SK-N-SH (cell line): ENCODE results near the gene ARHGAP44. TPM values are rescaled to one million over a fixed set of nuclear protein-coding genes. Genes with fewer than 3 reads are reported as not detected.

Experiments
- CTCF ChIA-PET: fragments of 300-600, 350-600 bp; formaldehyde crosslinking; extraction: SDS; loops from one replicate; lab custom pipeline; 2021; lab: Yijun Ruan, JAX
- POLR2A ChIA-PET: fragments of 350-600 bp; sonication (Branson Sonifier 250); formaldehyde crosslinking; extraction: SDS; loops from one replicate; lab custom pipeline; 2020; ENCODE audit warnings: antibody characterized with exemption, inconsistent platforms; lab: Yijun Ruan, JAX
- DNase-seq: peaks from one replicate; pipeline ENCODE4 v3.0.0; 2012
- H2AFZ ChIP-seq: fragments of 200-600 bp; sonication (generic); 2 replicates; pipeline ENCODE4 v1.8.1; 2016; ENCODE audit warnings: antibody characterized with exemption, mild to moderate bottlenecking, low read depth
- H3F3A ChIP-seq: fragments of 200-600 bp; sonication (generic); replicated peaks from 2 replicates; pipeline ENCODE3; 2016; ENCODE audit warnings: antibody characterized with exemption, mild to moderate bottlenecking; ENCODE audit not compliant: insufficient read depth
- H3K27ac ChIP-seq, 2 experiments: fragments of 200-500 bp in 1 of 2; fragments of 200-600 bp in 1 of 2; sonication (Bioruptor generic) in 1 of 2; sonication (generic), shearing (Covaris generic) in 1 of 2; 2 replicates each; pipeline versions ENCODE4 v1.5.1 to v1.6.1; 2014 to 2016; ENCODE audit warnings: low read depth in 2 of 2, inconsistent platforms in 1 of 2, low read length in 1 of 2, mild to moderate bottlenecking in 1 of 2, mixed read lengths in 1 of 2
- H3K27me3 ChIP-seq: fragments of 200-600 bp; sonication (generic), shearing (Covaris generic); 2 replicates; pipeline ENCODE4 v1.6.1; 2016; ENCODE audit warnings: mixed run types; ENCODE audit not compliant: insufficient read depth
- H3K36me3 ChIP-seq, 2 experiments: fragments of 200-500 bp in 1 of 2; fragments of 200-600 bp in 1 of 2; sonication (Bioruptor generic) in 1 of 2; sonication (generic) in 1 of 2; replicated peaks in 1 of 2; 2 replicates each; pipeline versions ENCODE3 to v1.5.1; 2014 to 2016; ENCODE audit warnings: low read length in 1 of 2, mild to moderate bottlenecking in 1 of 2; ENCODE audit not compliant: insufficient read depth in 2 of 2, control insufficient read depth in 1 of 2
- H3K4me1 ChIP-seq, 2 experiments: fragments of 200-500 bp in 1 of 2; fragments of 200-600 bp in 1 of 2; sonication (Bioruptor generic) in 1 of 2; sonication (generic), shearing (Covaris generic) in 1 of 2; 2 replicates each; pipeline versions ENCODE4 v1.5.1 to v1.6.1; 2014 to 2016; ENCODE audit warnings: low read depth in 1 of 2, low read length in 1 of 2, mixed run types in 1 of 2; ENCODE audit not compliant: insufficient read depth in 2 of 2, control insufficient read depth in 1 of 2
- H3K4me2 ChIP-seq: fragments of 200-600 bp; sonication (generic), shearing (Covaris generic); 2 replicates; pipeline ENCODE4 v1.6.1; 2017; ENCODE audit warnings: mixed run types
- H3K4me3 ChIP-seq, 2 experiments: fragments of 200-500 bp in 1 of 2; fragments of 200-600 bp in 1 of 2; sonication (Bioruptor generic) in 1 of 2; sonication (generic), shearing (Covaris generic) in 1 of 2; 2 replicates each; pipeline versions ENCODE4 v1.5.1 to v1.8.1; 2014 to 2016; ENCODE audit warnings: low read depth in 2 of 2, inconsistent platforms in 1 of 2, low read length in 1 of 2, mild to moderate bottlenecking in 1 of 2, mixed read lengths in 1 of 2, moderate library complexity in 1 of 2
- H3K79me2 ChIP-seq: fragments of 200-600 bp; sonication (generic); 2 replicates; pipeline ENCODE4 v1.8.1; 2017; ENCODE audit warnings: mild to moderate bottlenecking; ENCODE audit not compliant: insufficient read depth
- H3K9ac ChIP-seq: fragments of 200-600 bp; sonication (generic); 2 replicates; pipeline ENCODE4 v1.6.1; 2017; ENCODE audit warnings: mixed run types
- H3K9me2 ChIP-seq: fragments of 200-600 bp; sonication (generic); 2 replicates; pipeline ENCODE4 v1.6.1; 2017; ENCODE audit warnings: mixed run types
- H3K9me3 ChIP-seq: fragments of 200-600 bp; sonication (generic); 2 replicates; pipeline ENCODE4 v1.6.1; 2017; ENCODE audit warnings: mixed run types, mild to moderate bottlenecking, moderate library complexity
- H4K20me1 ChIP-seq: fragments of 200-600 bp; sonication (generic); 2 replicates; pipeline ENCODE4 v1.6.1; 2017; ENCODE audit warnings: mild to moderate bottlenecking, mixed run types; ENCODE audit not compliant: insufficient read depth
- EP300 ChIP-seq, 2 experiments: IDR thresholded peaks; 2 replicates each; pipeline versions ENCODE4 v1.4.0 to v1.6.1; 2012; ENCODE audit warnings: borderline replicate concordance in 1 of 2, low read depth in 1 of 2, low read length in 1 of 2
- EZH2phosphoT487 ChIP-seq: fragments of 200-600 bp; sonication (generic); IDR thresholded peaks from 2 replicates; pipeline ENCODE4 v1.6.1; 2017; ENCODE audit warnings: low read depth, mixed run types, mild to moderate bottlenecking, antibody characterized with exemption, moderate library complexity, borderline replicate concordance
- FOSL2 ChIP-seq: IDR thresholded peaks from 2 replicates; pipeline ENCODE4 v1.4.0; 2012; ENCODE audit warnings: low read depth, mild to moderate bottlenecking, moderate library complexity, borderline replicate concordance
- GABPA ChIP-seq: IDR thresholded peaks from 2 replicates; pipeline ENCODE4 v1.4.0; 2012; ENCODE audit warnings: low read depth, mild to moderate bottlenecking
- GATA2 ChIP-seq: sonication (generic); formaldehyde crosslinking; IDR thresholded peaks from 2 replicates; pipeline ENCODE4 v1.5.0; 2020; ENCODE audit warnings: mild to moderate bottlenecking, missing genetic modification reagents
- IRF3 ChIP-seq: fragments of 150-350 bp; IDR thresholded peaks from 2 replicates; pipeline ENCODE4 v1.6.1; 2016; ENCODE audit warnings: mild to moderate bottlenecking, low read depth, low read length
- JUND ChIP-seq: IDR thresholded peaks from 2 replicates; pipeline ENCODE4 v1.4.0; 2012
- MXI1 ChIP-seq: IDR thresholded peaks from 2 replicates; pipeline ENCODE4 v1.6.1; 2012; ENCODE audit warnings: mild to moderate bottlenecking, low read depth, low read length, improper control_type of control experiment
- RAD21 ChIP-seq: IDR thresholded peaks from 2 replicates; pipeline ENCODE4 v1.6.1; 2012; ENCODE audit warnings: mild to moderate bottlenecking, low read length
- RFX5 ChIP-seq: IDR thresholded peaks from 2 replicates; pipeline ENCODE4 v1.6.1; 2012; ENCODE audit warnings: mild to moderate bottlenecking, improper control_type of control experiment, low read length
- SMC3 ChIP-seq: IDR thresholded peaks from 2 replicates; pipeline ENCODE4 v1.6.1; 2012; ENCODE audit warnings: low read depth, low read length, improper control_type of control experiment
- TCF12 ChIP-seq: IDR thresholded peaks from 2 replicates; pipeline ENCODE4 v1.4.0; 2012
- USF1 ChIP-seq: IDR thresholded peaks from 2 replicates; pipeline ENCODE4 v1.4.0; 2012; ENCODE audit warnings: low read depth, borderline replicate concordance
- USF2 ChIP-seq: fragments of 150-350 bp; IDR thresholded peaks from 2 replicates; pipeline ENCODE4 v1.6.1; 2017; ENCODE audit warnings: antibody characterized with exemption, low read length, low read depth, borderline replicate concordance
- YY1 ChIP-seq: IDR thresholded peaks from 2 replicates; pipeline ENCODE4 v1.4.0; 2012; ENCODE audit warnings: low read depth, mild to moderate bottlenecking
- WGBS: methylation state at CpG from one replicate; pipeline ENCODE4 v1.1.6; 2017; ENCODE audit warnings: low lambda C conversion rate; 5-methylcytosine and 5-hydroxymethylcytosine counted together
- polyA plus RNA-seq, 3 experiments: library from polyadenylated mRNA; depleted of rRNA; stranded (reverse); fragments of >200 nt; gene quantifications; 2 replicates each; pipeline ENCODE4 v1.2.3, GENCODE V29; 2012
- TF ChIP-seq, protein P1 (sequence below): fragments of 200-600 bp; sonication (generic); IDR thresholded peaks from 2 replicates; pipeline ENCODE4 v1.6.1; 2017; ENCODE audit warnings: antibody characterized with exemption, mild to moderate bottlenecking, moderate library complexity
- TF ChIP-seq, protein P2 (sequence below): IDR thresholded peaks from 2 replicates; pipeline ENCODE4 v1.4.0; 2012; ENCODE audit warnings: low read depth, borderline replicate concordance
- TF ChIP-seq, protein P3 (sequence below): IDR thresholded peaks from 2 replicates; pipeline ENCODE4; 2012

The ARHGAP44 gene
- polyA plus RNA-seq, 1 of the 3 experiments (the other 2 are of a cell fraction) = 0.28 TPM

DNA sequence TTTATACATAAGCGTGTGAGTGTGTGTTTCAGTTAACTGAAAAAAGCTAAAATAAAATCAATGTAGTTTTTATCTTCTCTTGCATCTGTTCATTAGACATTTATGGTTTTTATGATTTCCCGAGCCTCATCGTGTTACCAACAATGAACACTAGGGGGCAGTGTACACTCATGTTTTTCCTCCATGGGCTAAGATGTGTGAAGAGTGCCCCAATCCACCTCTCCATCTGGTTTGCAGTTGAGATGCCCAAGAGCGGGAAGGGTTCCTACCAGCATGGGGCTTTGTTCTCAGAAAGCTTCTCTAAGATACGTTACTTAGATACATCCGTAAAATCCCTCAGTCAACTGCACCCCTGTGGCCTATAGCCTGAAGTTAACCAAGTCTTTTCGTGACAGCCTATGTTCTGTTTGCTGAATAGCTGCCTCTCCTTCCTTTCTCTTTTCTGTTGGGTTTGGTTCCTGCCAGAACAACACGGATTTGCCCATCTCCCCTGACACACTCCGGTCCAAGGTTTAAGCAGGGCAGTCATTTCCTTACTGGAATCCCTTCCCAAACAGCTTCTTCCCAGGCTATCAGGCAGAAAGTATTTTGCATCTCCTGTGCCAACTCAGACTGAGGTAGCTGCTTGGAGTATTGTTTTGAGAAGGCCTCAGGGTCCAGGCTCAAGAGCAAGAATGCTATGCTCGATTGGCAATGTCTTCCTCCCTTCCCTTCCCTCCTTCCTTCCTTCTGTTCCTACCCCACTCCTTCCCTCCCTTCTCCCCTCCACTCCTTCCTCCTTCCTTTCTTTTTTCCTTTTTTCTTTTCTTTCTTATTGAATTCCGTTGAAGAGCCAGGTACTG lies 241.4 kb downstream of the ARHGAP44 start:
- POLR2A ChIA-PET = interaction anchor here (1.8 kb wide), 1 partner anchor 13 kb away, joined by 6 read pairs; the partner anchor contains the start of gene ELAC2
- Histone ChIP-seq H3K36me3 (no peaks in the 10 kb centered on the region), H3K9me3 (no peaks in the 10 kb centered on the region), H4K20me1 (no peaks in the 10 kb centered on the region), H3K9ac (no peak overlapping the region), H3K27ac (no peak overlapping the region), H2AFZ (no peak overlapping the region), H3K9me2 (no peaks in the 10 kb centered on the region), H3F3A (no peaks in the 10 kb centered on the region), H3K4me2 (no peak overlapping the region), H3K4me3 (no peak overlapping the region; a peak in 1 of 4 replicates), H3K4me1 (no peaks in the 10 kb centered on the region), H3K79me2 (no peaks in the 10 kb centered on the region), H3K27me3 (peaks cover 4% of the 10 kb centered on the region; the same call in 1 of the 2 replicates)
- peak; percentile 48 for DNase-seq
- TF ChIP-seq GABPA (no peak), YY1 (no peak), RAD21 (peak; percentile 85), GATA2 (CRISPR knock-in tag) (no peak), USF1 (no peak), TCF12 (no peak), EZH2phosphoT487 (no peak), SMC3 (peak; percentile 28; the same call in 1 of the 2 replicates), JUND (no peak), EP300 (IDR thresholded peaks at IDR 0.05; ENCODE audit: borderline replicate concordance in 1 of 2, low read depth in 1 of 2, low read length in 1 of 2) (no peak), MXI1 (no peak), IRF3 (no peak), RFX5 (no peak), FOSL2 (no peak), USF2 (no peak)
- TF ChIP-seq, protein P1, sequence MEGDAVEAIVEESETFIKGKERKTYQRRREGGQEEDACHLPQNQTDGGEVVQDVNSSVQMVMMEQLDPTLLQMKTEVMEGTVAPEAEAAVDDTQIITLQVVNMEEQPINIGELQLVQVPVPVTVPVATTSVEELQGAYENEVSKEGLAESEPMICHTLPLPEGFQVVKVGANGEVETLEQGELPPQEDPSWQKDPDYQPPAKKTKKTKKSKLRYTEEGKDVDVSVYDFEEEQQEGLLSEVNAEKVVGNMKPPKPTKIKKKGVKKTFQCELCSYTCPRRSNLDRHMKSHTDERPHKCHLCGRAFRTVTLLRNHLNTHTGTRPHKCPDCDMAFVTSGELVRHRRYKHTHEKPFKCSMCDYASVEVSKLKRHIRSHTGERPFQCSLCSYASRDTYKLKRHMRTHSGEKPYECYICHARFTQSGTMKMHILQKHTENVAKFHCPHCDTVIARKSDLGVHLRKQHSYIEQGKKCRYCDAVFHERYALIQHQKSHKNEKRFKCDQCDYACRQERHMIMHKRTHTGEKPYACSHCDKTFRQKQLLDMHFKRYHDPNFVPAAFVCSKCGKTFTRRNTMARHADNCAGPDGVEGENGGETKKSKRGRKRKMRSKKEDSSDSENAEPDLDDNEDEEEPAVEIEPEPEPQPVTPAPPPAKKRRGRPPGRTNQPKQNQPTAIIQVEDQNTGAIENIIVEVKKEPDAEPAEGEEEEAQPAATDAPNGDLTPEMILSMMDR = peak; percentile 90
- TF ChIP-seq, protein P2, sequence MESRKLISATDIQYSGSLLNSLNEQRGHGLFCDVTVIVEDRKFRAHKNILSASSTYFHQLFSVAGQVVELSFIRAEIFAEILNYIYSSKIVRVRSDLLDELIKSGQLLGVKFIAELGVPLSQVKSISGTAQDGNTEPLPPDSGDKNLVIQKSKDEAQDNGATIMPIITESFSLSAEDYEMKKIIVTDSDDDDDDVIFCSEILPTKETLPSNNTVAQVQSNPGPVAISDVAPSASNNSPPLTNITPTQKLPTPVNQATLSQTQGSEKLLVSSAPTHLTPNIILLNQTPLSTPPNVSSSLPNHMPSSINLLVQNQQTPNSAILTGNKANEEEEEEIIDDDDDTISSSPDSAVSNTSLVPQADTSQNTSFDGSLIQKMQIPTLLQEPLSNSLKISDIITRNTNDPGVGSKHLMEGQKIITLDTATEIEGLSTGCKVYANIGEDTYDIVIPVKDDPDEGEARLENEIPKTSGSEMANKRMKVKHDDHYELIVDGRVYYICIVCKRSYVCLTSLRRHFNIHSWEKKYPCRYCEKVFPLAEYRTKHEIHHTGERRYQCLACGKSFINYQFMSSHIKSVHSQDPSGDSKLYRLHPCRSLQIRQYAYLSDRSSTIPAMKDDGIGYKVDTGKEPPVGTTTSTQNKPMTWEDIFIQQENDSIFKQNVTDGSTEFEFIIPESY = no peak
- TF ChIP-seq, protein P3, sequence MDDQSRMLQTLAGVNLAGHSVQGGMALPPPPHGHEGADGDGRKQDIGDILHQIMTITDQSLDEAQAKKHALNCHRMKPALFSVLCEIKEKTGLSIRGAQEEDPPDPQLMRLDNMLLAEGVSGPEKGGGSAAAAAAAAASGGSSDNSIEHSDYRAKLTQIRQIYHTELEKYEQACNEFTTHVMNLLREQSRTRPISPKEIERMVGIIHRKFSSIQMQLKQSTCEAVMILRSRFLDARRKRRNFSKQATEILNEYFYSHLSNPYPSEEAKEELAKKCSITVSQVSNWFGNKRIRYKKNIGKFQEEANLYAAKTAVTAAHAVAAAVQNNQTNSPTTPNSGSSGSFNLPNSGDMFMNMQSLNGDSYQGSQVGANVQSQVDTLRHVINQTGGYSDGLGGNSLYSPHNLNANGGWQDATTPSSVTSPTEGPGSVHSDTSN = no peak
- CTCF ChIA-PET = interaction anchor here (0.6 to 5.8 kb wide), 66 partner anchors 9 to 1897 kb away, joined by 3 to 119 read pairs (median 4); partner anchors contain the start of gene ELAC2
- WGBS = 34% methylated on average over 11 of the region's 11 CpGs
